HepG2 (cell line): ENCODE results near the gene INHBE. TPM values are rescaled to one million over a fixed set of nuclear protein-coding genes. Genes with fewer than 3 reads are reported as not detected.

Experiments
- ATF4 ChIP-seq, 2 experiments: fragments of 450-650 bp in 1 of 2; sonication (generic) in 1 of 2; formaldehyde crosslinking; IDR thresholded peaks; 2 replicates each; pipeline versions ENCODE4 v1.5.0 to v1.8.0; 2020 to 2022; ENCODE audit warnings: mild to moderate bottlenecking in 1 of 2, missing genetic modification reagents in 1 of 2
- ATF7 ChIP-seq, 2 experiments: fragments of 450-650 bp in 1 of 2; sonication (generic) in 1 of 2; formaldehyde crosslinking in 1 of 2; IDR thresholded peaks; 2 replicates each; pipeline versions ENCODE4 v1.4.0 to v1.6.1; 2016 to 2020; ENCODE audit warnings: antibody characterized with exemption in 1 of 2, mild to moderate bottlenecking in 1 of 2, missing genetic modification reagents in 1 of 2
- BCL6 ChIP-seq: IDR thresholded peaks from 2 replicates; pipeline ENCODE4 v1.6.1; 2016; ENCODE audit warnings: missing genetic modification reagents, missing compliant biosample characterization
- CHD2 ChIP-seq: IDR thresholded peaks from 2 replicates; pipeline ENCODE4 v1.6.1; 2011; ENCODE audit warnings: low read depth, low read length, improper control_type of control experiment
- HNF4A ChIP-seq: sonication (generic); formaldehyde crosslinking; IDR thresholded peaks from 2 replicates; pipeline ENCODE4 v1.4.0; 2020; ENCODE audit warnings: missing genetic modification reagents
- IKZF1 ChIP-seq: fragments of 450-650 bp; IDR thresholded peaks from 2 replicates; pipeline ENCODE4 v1.7.1; 2016
- KDM3A ChIP-seq: IDR thresholded peaks from 2 replicates; pipeline ENCODE4 v1.6.1; 2018; ENCODE audit warnings: low read depth, missing compliant biosample characterization
- KLF16 ChIP-seq, 2 experiments: sonication (generic) in 1 of 2; formaldehyde crosslinking in 1 of 2; IDR thresholded peaks; 2 replicates each; pipeline versions ENCODE4 v1.6.1 to v1.8.0; 2016 to 2023; ENCODE audit warnings: missing genetic modification reagents in 2 of 2, missing compliant biosample characterization in 1 of 2
- MTA1 ChIP-seq: sonication (generic); formaldehyde crosslinking; IDR thresholded peaks from 2 replicates; pipeline ENCODE4 v1.4.0; 2020; ENCODE audit warnings: missing genetic modification reagents, mild to moderate bottlenecking, borderline replicate concordance
- MXD1 ChIP-seq: sonication (generic); formaldehyde crosslinking; IDR thresholded peaks from 2 replicates; pipeline ENCODE4 v1.4.0; 2020; ENCODE audit warnings: mild to moderate bottlenecking, missing genetic modification reagents
- NFE2 ChIP-seq: sonication (generic); formaldehyde crosslinking; IDR thresholded peaks from 2 replicates; pipeline ENCODE4 v1.4.0; 2020; ENCODE audit warnings: missing genetic modification reagents
- SMAD3 ChIP-seq: sonication (generic); formaldehyde crosslinking; IDR thresholded peaks from 2 replicates; pipeline ENCODE4 v1.4.0; 2020; ENCODE audit warnings: missing genetic modification reagents
- SPEN ChIP-seq: sonication (generic); formaldehyde crosslinking; IDR thresholded peaks from 2 replicates; pipeline ENCODE4 v1.5.1; 2020; ENCODE audit warnings: low read depth, mild to moderate bottlenecking, missing genetic modification reagents
- TCF12 ChIP-seq, 2 experiments: fragments of 450-650 bp in 1 of 2; sonication (generic) in 1 of 2; formaldehyde crosslinking in 1 of 2; IDR thresholded peaks; 2 replicates each; pipeline versions ENCODE4 v1.6.1 to v1.8.0; 2017 to 2022; ENCODE audit warnings: antibody characterized with exemption in 1 of 2, mild to moderate bottlenecking in 1 of 2, missing genetic modification reagents in 1 of 2, moderate library complexity in 1 of 2
- ZNF256 ChIP-seq: sonication (generic); formaldehyde crosslinking; conservative IDR thresholded peaks from 2 replicates; pipeline ENCODE4 v1.4.0; 2020; ENCODE audit warnings: missing genetic modification reagents
- ZNF558 ChIP-seq: sonication (generic); formaldehyde crosslinking; IDR thresholded peaks from 2 replicates; pipeline ENCODE4 v1.9.0; 2022; ENCODE audit warnings: mild to moderate bottlenecking, missing genetic modification reagents, borderline replicate concordance
- ZNF749 ChIP-seq: sonication (generic); formaldehyde crosslinking; IDR thresholded peaks from 2 replicates; pipeline ENCODE4 v1.8.0; 2022; ENCODE audit warnings: mild to moderate bottlenecking, missing genetic modification reagents, moderate library complexity, borderline replicate concordance
- ZNF891 ChIP-seq: sonication (generic); formaldehyde crosslinking; IDR thresholded peaks from 2 replicates; pipeline ENCODE4 v1.5.0; 2020; ENCODE audit warnings: mild to moderate bottlenecking, missing genetic modification reagents
- ZSCAN21 ChIP-seq: sonication (generic); formaldehyde crosslinking; IDR thresholded peaks from 2 replicates; pipeline ENCODE4 v1.8.0; 2022; ENCODE audit warnings: mild to moderate bottlenecking, missing genetic modification reagents, moderate library complexity, borderline replicate concordance
- ZSCAN29 ChIP-seq: sonication (generic); formaldehyde crosslinking; conservative IDR thresholded peaks from 2 replicates; pipeline ENCODE4 v1.4.0; 2020; ENCODE audit warnings: mild to moderate bottlenecking, missing genetic modification reagents
- polyA plus RNA-seq, 8 experiments: library from polyadenylated mRNA; depleted of rRNA in 3 of 8; stranded (reverse) in 7 of 8; unstranded in 1 of 8; fragments of >200 nt; fragmentation: Illumina TruSeq in 4 of 8; extraction: Trizol in 4 of 8; gene quantifications; 2 replicates each; pipeline versions ENCODE4 v1.2.1 to v1.2.3, GENCODE V29; 2011 to 2016; ENCODE audit warnings: low read depth in 4 of 8, missing spikeins in 1 of 8, mixed read lengths in 1 of 8; ENCODE audit not compliant: insufficient read depth in 1 of 8
- total RNA-seq, 5 experiments: library from RNA; depleted of rRNA; stranded (reverse); fragments of >200 nt; fragmentation: Illumina TruSeq; extraction: Trizol; gene quantifications; 2 replicates each; pipeline ENCODE4 v1.2.3, GENCODE V29; 2016; ENCODE audit warnings: low read depth in 1 of 5
- TF ChIP-seq, protein P1 (sequence below): sonication (generic); formaldehyde crosslinking; IDR thresholded peaks from 2 replicates; pipeline ENCODE4 v1.4.0; 2020; ENCODE audit warnings: missing genetic modification reagents
- TF ChIP-seq, protein P2 (sequence below): sonication (generic); formaldehyde crosslinking; IDR thresholded peaks from 2 replicates; pipeline ENCODE4 v1.8.0; 2022; ENCODE audit warnings: missing genetic modification reagents, mild to moderate bottlenecking, borderline replicate concordance
- TF ChIP-seq, protein P3 (sequence below): sonication (generic); formaldehyde crosslinking; IDR thresholded peaks from 2 replicates; pipeline ENCODE4 v1.4.0; 2020; ENCODE audit warnings: missing genetic modification reagents

INHBE gene
- total and polyA plus RNA-seq, 2 of the 13 experiments (the other 11 are each of a cell fraction or from before 2014, with no cell fraction given) = 17.0 to 32.0 TPM

- TF ChIP-seq IKZF1 = no peak
- peak; percentile 53 for TF ChIP-seq BCL6 (CRISPR knock-in tag)
- TF ChIP-seq, protein P1, sequence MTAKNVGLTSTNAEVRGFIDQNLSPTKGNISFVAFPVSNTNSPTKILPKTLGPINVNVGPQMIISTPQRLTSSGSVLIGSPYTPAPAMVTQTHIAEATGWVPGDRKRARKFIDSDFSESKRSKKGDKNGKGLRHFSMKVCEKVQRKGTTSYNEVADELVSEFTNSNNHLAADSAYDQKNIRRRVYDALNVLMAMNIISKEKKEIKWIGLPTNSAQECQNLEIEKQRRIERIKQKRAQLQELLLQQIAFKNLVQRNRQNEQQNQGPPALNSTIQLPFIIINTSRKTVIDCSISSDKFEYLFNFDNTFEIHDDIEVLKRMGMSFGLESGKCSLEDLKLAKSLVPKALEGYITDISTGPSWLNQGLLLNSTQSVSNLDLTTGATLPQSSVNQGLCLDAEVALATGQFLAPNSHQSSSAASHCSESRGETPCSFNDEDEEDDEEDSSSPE (CRISPR knock-in tag) = peak; percentile 94
- no peak; the same call in 1 of the 2 replicates for TF ChIP-seq CHD2
- TF ChIP-seq MXD1 (CRISPR knock-in tag) = peak; percentile 87
- TF ChIP-seq ZSCAN21 (CRISPR knock-in tag) = peak; percentile 73; the same call in 1 of the 2 replicates
- 0 out of 4 replicates have a peak, but pooled peaks of 1 of the 2 experiments have one; percentile 44 for TF ChIP-seq ATF4 (CRISPR knock-in tag; IDR thresholded peaks at IDR 0.05)
- TF ChIP-seq KLF16 (CRISPR knock-in tag; IDR thresholded peaks at IDR 0.05) = peak in 1 of 2 experiments; percentile 76; a peak in 2 of 4 replicates
- TF ChIP-seq SPEN (CRISPR knock-in tag) = peak; percentile 97
- 0 out of 2 replicates have a peak, but pooled peaks have one; percentile 23 for TF ChIP-seq ZSCAN29 (CRISPR knock-in tag)
- peak; percentile 35; the same call in 1 of the 2 replicates for TF ChIP-seq HNF4A (CRISPR knock-in tag)
- TF ChIP-seq, protein P2, sequence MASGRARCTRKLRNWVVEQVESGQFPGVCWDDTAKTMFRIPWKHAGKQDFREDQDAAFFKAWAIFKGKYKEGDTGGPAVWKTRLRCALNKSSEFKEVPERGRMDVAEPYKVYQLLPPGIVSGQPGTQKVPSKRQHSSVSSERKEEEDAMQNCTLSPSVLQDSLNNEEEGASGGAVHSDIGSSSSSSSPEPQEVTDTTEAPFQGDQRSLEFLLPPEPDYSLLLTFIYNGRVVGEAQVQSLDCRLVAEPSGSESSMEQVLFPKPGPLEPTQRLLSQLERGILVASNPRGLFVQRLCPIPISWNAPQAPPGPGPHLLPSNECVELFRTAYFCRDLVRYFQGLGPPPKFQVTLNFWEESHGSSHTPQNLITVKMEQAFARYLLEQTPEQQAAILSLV (CRISPR knock-in tag) = peak; percentile 91; the same call in 1 of the 2 replicates
- no peak for TF ChIP-seq MTA1
- TF ChIP-seq KDM3A = peak; percentile 72
- no peak for TF ChIP-seq ZNF749 (CRISPR knock-in tag)
- TF ChIP-seq SMAD3 (CRISPR knock-in tag) = peak; percentile 62; the same call in 1 of the 2 replicates
- TF ChIP-seq, protein P3, sequence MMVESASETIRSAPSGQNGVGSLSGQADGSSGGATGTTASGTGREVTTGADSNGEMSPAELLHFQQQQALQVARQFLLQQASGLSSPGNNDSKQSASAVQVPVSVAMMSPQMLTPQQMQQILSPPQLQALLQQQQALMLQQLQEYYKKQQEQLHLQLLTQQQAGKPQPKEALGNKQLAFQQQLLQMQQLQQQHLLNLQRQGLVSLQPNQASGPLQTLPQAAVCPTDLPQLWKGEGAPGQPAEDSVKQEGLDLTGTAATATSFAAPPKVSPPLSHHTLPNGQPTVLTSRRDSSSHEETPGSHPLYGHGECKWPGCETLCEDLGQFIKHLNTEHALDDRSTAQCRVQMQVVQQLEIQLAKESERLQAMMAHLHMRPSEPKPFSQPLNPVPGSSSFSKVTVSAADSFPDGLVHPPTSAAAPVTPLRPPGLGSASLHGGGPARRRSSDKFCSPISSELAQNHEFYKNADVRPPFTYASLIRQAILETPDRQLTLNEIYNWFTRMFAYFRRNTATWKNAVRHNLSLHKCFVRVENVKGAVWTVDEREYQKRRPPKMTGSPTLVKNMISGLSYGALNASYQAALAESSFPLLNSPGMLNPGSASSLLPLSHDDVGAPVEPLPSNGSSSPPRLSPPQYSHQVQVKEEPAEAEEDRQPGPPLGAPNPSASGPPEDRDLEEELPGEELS (CRISPR knock-in tag) = peak; percentile 55; the same call in 1 of the 2 replicates
- peak; percentile 50; the same call in 1 of the 2 replicates for TF ChIP-seq ZNF558 (CRISPR knock-in tag)
- TF ChIP-seq NFE2 (CRISPR knock-in tag) = no peak
- TF ChIP-seq ZNF256 = peak; percentile 44; the same call in 1 of the 2 replicates
- peak; percentile 47; the same call in 1 of the 2 replicates for TF ChIP-seq ATF7 (IDR thresholded peaks at IDR 0.05)
- 0 out of 2 replicates have a peak, but pooled peaks have one; percentile 63 for TF ChIP-seq ATF7 (CRISPR knock-in tag; IDR thresholded peaks at IDR 0.05)
- no peak for TF ChIP-seq TCF12 (IDR thresholded peaks at IDR 0.05)
- TF ChIP-seq TCF12 (CRISPR knock-in tag; IDR thresholded peaks at IDR 0.05) = no peak
- TF ChIP-seq ZNF891 (CRISPR knock-in tag) = peak; percentile 69; the same call in 1 of the 2 replicates
Observed at GRCh38 chr12:57430931-57431566, 24.1 kb upstream of the INHBE start, which contains the start of gene R3HDM2 (continued).
